H1 (cell line): ENCODE data around the gene IRF5. TPM values are rescaled to one million over a fixed set of nuclear protein-coding genes. Genes with fewer than 3 reads are reported as not detected.
A peak's percentile ranks its signal among the peaks of the same experiment; 100 is the strongest.

Experiments used
- CTCF ChIA-PET: fragments of 300-600 bp; sonication (Branson Sonifier 250); formaldehyde crosslinking; loops from one replicate; lab custom pipeline; 2021; ENCODE audit not compliant: partially characterized antibody; lab: Charles Lee
- POLR2A ChIA-PET: fragments of 300-600 bp; sonication (Branson Sonifier 250); formaldehyde crosslinking; loops from one replicate; lab custom pipeline; 2021; ENCODE audit warnings: inconsistent platforms; ENCODE audit not compliant: partially characterized antibody; lab: Charles Lee
- DNase-seq, 2 experiments: peaks; one replicate each; pipeline versions ENCODE4 v3.0.0 to v3.0.0-alpha.2; 2010 to 2022; ENCODE audit warnings: low spot score in 2 of 2, low read depth in 1 of 2, mixed read lengths in 1 of 2
- FAIRE-seq: peaks from 2 replicates; lab custom pipeline; 2011; peaks lifted over from hg19 to GRCh38; lab: Jason Lieb, UNC
- H2AFZ ChIP-seq: 2 replicates; pipeline ENCODE4 v1.8.1; 2012; ENCODE audit warnings: low read length, inconsistent platforms
- H2AK5ac ChIP-seq: 2 replicates; pipeline ENCODE4 v1.6.1; 2013; ENCODE audit warnings: low read depth, low read length
- H2BK120ac ChIP-seq: replicated peaks from 2 replicates; pipeline ENCODE3; 2013; ENCODE audit warnings: low read depth, low read length, inconsistent platforms
- H2BK12ac ChIP-seq: 2 replicates; pipeline ENCODE4 v1.6.1; 2013; ENCODE audit warnings: low read depth, low read length
- H2BK15ac ChIP-seq: 2 replicates; pipeline ENCODE4 v1.6.1; 2013; ENCODE audit warnings: low read length
- H2BK20ac ChIP-seq: 2 replicates; pipeline ENCODE4 v1.6.1; 2013; ENCODE audit warnings: low read length
- H2BK5ac ChIP-seq: 2 replicates; pipeline ENCODE4 v1.6.1; 2013; ENCODE audit warnings: low read depth, low read length
- H3K14ac ChIP-seq: 2 replicates; pipeline ENCODE4 v1.6.1; 2013; ENCODE audit warnings: inconsistent platforms; ENCODE audit not compliant: insufficient read length
- H3K18ac ChIP-seq: 2 replicates; pipeline ENCODE4 v1.6.1; 2013; ENCODE audit warnings: low read length; ENCODE audit errors: extremely low read depth
- H3K23ac ChIP-seq: 2 replicates; pipeline ENCODE4 v1.6.1; 2013; ENCODE audit warnings: inconsistent platforms; ENCODE audit not compliant: insufficient read length
- H3K23me2 ChIP-seq: 2 replicates; pipeline ENCODE4 v1.6.1; 2013; ENCODE audit warnings: low read depth, low read length
- H3K27ac ChIP-seq: 2 replicates; pipeline ENCODE4 v1.6.1; 2011; ENCODE audit warnings: low read depth, low read length, inconsistent platforms
- H3K27me3 ChIP-seq, 4 experiments: replicated peaks in 1 of 4; 1 replicate in 1 of 4; 2 replicates in 3 of 4; pipeline versions ENCODE4 v1.6.1 to v1.8.1; 2011 to 2013; ENCODE audit warnings: low read length in 3 of 4, mild to moderate bottlenecking in 3 of 4, inconsistent platforms in 2 of 4, mixed read lengths in 2 of 4, moderate library complexity in 1 of 4; ENCODE audit not compliant: control insufficient read depth in 3 of 4, insufficient read depth in 3 of 4; ENCODE audit errors: extremely low read depth in 1 of 4
- H3K36me3 ChIP-seq, 4 experiments: 2 replicates each; pipeline versions ENCODE4 v1.6.1 to v1.8.1; 2011 to 2013; ENCODE audit warnings: mild to moderate bottlenecking in 4 of 4, low read length in 3 of 4, moderate library complexity in 2 of 4, control low read depth in 1 of 4, inconsistent platforms in 1 of 4; ENCODE audit not compliant: insufficient read depth in 4 of 4, control insufficient read depth in 2 of 4
- H3K4ac ChIP-seq: replicated peaks from 2 replicates; pipeline ENCODE3; 2013; ENCODE audit warnings: low read length, low read depth, mixed read lengths, inconsistent platforms; ENCODE audit not compliant: insufficient read length
- H3K4me1 ChIP-seq, 4 experiments: replicated peaks in 1 of 4; 1 replicate in 1 of 4; 2 replicates in 3 of 4; pipeline versions ENCODE4 v1.6.1 to v1.8.1; 2011 to 2013; ENCODE audit warnings: low read length in 3 of 4, inconsistent platforms in 2 of 4, mixed read lengths in 1 of 4; ENCODE audit not compliant: insufficient read depth in 4 of 4, control insufficient read depth in 3 of 4
- H3K4me2 ChIP-seq, 2 experiments: 2 replicates each; pipeline versions ENCODE4 v1.6.1 to v1.8.1; 2011 to 2013; ENCODE audit warnings: low read depth in 2 of 2, low read length in 2 of 2, control low read depth in 1 of 2, inconsistent platforms in 1 of 2, mild to moderate bottlenecking in 1 of 2; ENCODE audit not compliant: insufficient read depth in 1 of 2
- H3K4me3 ChIP-seq, 4 experiments: fragments of 200-600, 300-600 bp in 1 of 4; sonication (generic), shearing (Covaris generic), sonication (Bioruptor Twin) in 1 of 4; 2 replicates each; pipeline versions ENCODE4 v1.5.1 to v1.8.1; 2011 to 2016; ENCODE audit warnings: low read length in 4 of 4, low read depth in 3 of 4, control low read depth in 2 of 4, inconsistent platforms in 2 of 4, mild to moderate bottlenecking in 2 of 4, mixed read lengths in 1 of 4, moderate library complexity in 1 of 4; ENCODE audit not compliant: insufficient read depth in 2 of 4; ENCODE audit errors: extremely low read depth in 1 of 4
- H3K56ac ChIP-seq: replicated peaks from 2 replicates; pipeline ENCODE3; 2013; ENCODE audit warnings: low read depth, mild to moderate bottlenecking, mixed read lengths, low read length, inconsistent platforms; ENCODE audit not compliant: insufficient read length
- H3K79me1 ChIP-seq: 2 replicates; pipeline ENCODE4 v1.6.1; 2013; ENCODE audit warnings: low read depth, low read length, control low read depth
- H3K79me2 ChIP-seq, 2 experiments: 2 replicates each; pipeline versions ENCODE4 v1.6.1 to v1.8.1; 2012 to 2013; ENCODE audit warnings: low read length in 2 of 2, mild to moderate bottlenecking in 2 of 2, inconsistent platforms in 1 of 2; ENCODE audit not compliant: insufficient read depth in 2 of 2, control insufficient read depth in 1 of 2
- H3K9ac ChIP-seq, 4 experiments: replicated peaks in 1 of 4; 1 replicate in 1 of 4; 2 replicates in 3 of 4; pipeline versions ENCODE4 v1.6.1 to v1.8.1; 2011 to 2013; ENCODE audit warnings: low read depth in 3 of 4, low read length in 3 of 4, control low read depth in 2 of 4, mild to moderate bottlenecking in 2 of 4, moderate library complexity in 2 of 4, inconsistent platforms in 1 of 4; ENCODE audit errors: extremely low read depth in 1 of 4
- H3K9me3 ChIP-seq, 2 experiments: 2 replicates each; pipeline versions ENCODE4 v1.6.1 to v1.8.1; 2012 to 2013; ENCODE audit warnings: mild to moderate bottlenecking in 2 of 2, moderate library complexity in 2 of 2, control low read depth in 1 of 2, inconsistent platforms in 1 of 2, low read depth in 1 of 2, low read length in 1 of 2, mixed read lengths in 1 of 2; ENCODE audit not compliant: insufficient read depth in 2 of 2
- H4K20me1 ChIP-seq, 2 experiments: replicated peaks in 1 of 2; 2 replicates each; pipeline versions ENCODE3 to v1.8.1; 2011 to 2013; ENCODE audit warnings: inconsistent platforms in 2 of 2, low read length in 2 of 2, mild to moderate bottlenecking in 1 of 2; ENCODE audit not compliant: insufficient read depth in 2 of 2, control insufficient read depth in 1 of 2
- H4K5ac ChIP-seq: 2 replicates; pipeline ENCODE4 v1.6.1; 2013; ENCODE audit warnings: low read length, low read depth, mixed read lengths, inconsistent platforms; ENCODE audit not compliant: insufficient read length
- H4K8ac ChIP-seq: 2 replicates; pipeline ENCODE4 v1.8.0; 2013; ENCODE audit warnings: mild to moderate bottlenecking, moderate library complexity, low read length, inconsistent platforms; ENCODE audit not compliant: insufficient read depth; ENCODE audit errors: extremely low read depth
- H4K91ac ChIP-seq: replicated peaks from 2 replicates; pipeline ENCODE3; 2013; ENCODE audit warnings: low read length, mixed read lengths, inconsistent platforms; ENCODE audit not compliant: insufficient read length
- BRCA1 ChIP-seq: IDR thresholded peaks from 2 replicates; pipeline ENCODE4 v1.6.1; 2012; ENCODE audit warnings: low read depth, low read length, improper control_type of control experiment
- EZH2 ChIP-seq: fragments of 200-600 bp; sonication (generic); IDR thresholded peaks from 2 replicates; pipeline ENCODE4 v1.7.1; 2012; ENCODE audit warnings: low read depth, mild to moderate bottlenecking, moderate library complexity, low read length, inconsistent platforms; ENCODE audit not compliant: severe bottlenecking
- MAFK ChIP-seq: IDR thresholded peaks from 2 replicates; pipeline ENCODE4 v1.6.1; 2012; ENCODE audit warnings: low read depth, mild to moderate bottlenecking, improper control_type of control experiment, low read length
- RAD21 ChIP-seq, 2 experiments: IDR thresholded peaks in 1 of 2; conservative IDR thresholded peaks in 1 of 2; 2 replicates each; pipeline ENCODE4 v1.6.1; 2011; ENCODE audit warnings: low read depth in 2 of 2, low read length in 2 of 2, improper control_type of control experiment in 1 of 2, inconsistent platforms in 1 of 2, mild to moderate bottlenecking in 1 of 2, moderate library complexity in 1 of 2
- SRF ChIP-seq: IDR thresholded peaks from 2 replicates; pipeline ENCODE4 v1.6.1; 2011; ENCODE audit warnings: mild to moderate bottlenecking, low read depth, low read length, moderate library complexity
- TCF12 ChIP-seq: IDR thresholded peaks from 2 replicates; pipeline ENCODE4 v1.6.1; 2011; ENCODE audit warnings: low read depth, mild to moderate bottlenecking, low read length
- WGBS, 2 experiments: shearing (Covaris generic) in 1 of 2; methylation state at CpG; one replicate each; pipeline versions ENCODE4 v1.1.6 to v1.1.7; 2013 to 2015; ENCODE audit warnings: low lambda C conversion rate in 2 of 2, mixed read lengths in 2 of 2, inconsistent platforms in 1 of 2, low coverage in 1 of 2, missing lambda C conversion rate in 1 of 2; ENCODE audit not compliant: insufficient replicate concordance in 2 of 2, insufficient coverage in 1 of 2, insufficient read length in 1 of 2; ENCODE audit errors: extremely low coverage in 1 of 2, missing lambda C conversion rate in 1 of 2; 5-methylcytosine and 5-hydroxymethylcytosine counted together
- polyA plus RNA-seq, 7 experiments: library from polyadenylated mRNA; depleted of rRNA in 3 of 7; stranded (reverse) in 5 of 7; unstranded in 2 of 7; fragments of >200 nt in 5 of 7; fragments of 200-250 nt in 2 of 7; gene quantifications; 1 replicate in 5 of 7; 2 replicates in 1 of 7; 4 replicates in 1 of 7; pipeline versions ENCODE4 v1.2.1 to v1.2.3, GENCODE V29; 2011 to 2013; ENCODE audit warnings: missing spikeins in 2 of 7, mixed read lengths in 2 of 7
- total RNA-seq: library from RNA; stranded (reverse); fragmentation: NEBNext Ultra II Directional; extraction: Animal tissue kit (Norgen Biotek cat#: 25700); gene quantifications from 2 replicates; pipeline ENCODE4 v1.2.1, GENCODE V29; 2021

Gene IRF5
- total and polyA plus RNA-seq, 2 of the 8 experiments (the other 6 are each of a cell fraction or from before 2014, with no cell fraction given) = 0.28 to 1.1 TPM

DNA sequence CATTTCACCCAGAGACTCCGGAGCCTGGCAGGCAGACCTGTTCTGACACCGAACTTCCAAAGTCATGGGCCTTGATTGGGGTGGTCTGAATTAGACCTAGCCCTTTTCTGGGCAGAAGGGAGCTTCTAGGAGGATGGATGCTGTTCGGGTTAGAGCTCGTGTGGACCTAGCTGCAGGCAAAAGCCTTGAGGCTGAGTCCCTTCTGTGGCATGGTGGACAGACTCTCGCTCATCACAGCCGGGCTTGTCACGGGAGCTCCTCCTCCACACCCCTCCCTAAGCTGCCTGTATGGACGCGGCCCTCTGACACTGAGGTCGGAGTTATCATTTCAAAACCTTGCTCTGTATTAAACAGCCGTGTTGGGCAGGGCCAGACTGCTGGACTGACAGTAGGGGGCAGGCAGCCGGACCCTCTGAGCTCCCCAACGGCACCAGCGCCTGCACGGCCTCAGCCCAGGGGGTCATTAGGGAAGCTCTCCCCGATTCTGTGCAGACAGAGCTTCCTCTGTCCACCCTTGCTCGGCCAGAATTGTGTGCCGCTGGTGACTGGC, 2.2 kb downstream of the IRF5 start:
- DNase-seq (no peak), FAIRE-seq (no peak)

More for the DNA sequence above, 2.2 kb downstream of the IRF5 start:
- 90% methylated on average over 17 of the region's 18 CpGs; no CpG with 5 or more reads in 1 of the 2 experiments for WGBS, 2 experiments
- Histone ChIP-seq H2BK12ac (no peak overlapping the region), H3K14ac (no peak overlapping the region), H3K27me3 (peaks cover 24 to 54% (median 38%) of the 10 kb centered on the region in 4 experiments), H3K79me1 (no peaks in the 10 kb centered on the region), H2BK15ac (no peak overlapping the region), H2BK5ac (no peak overlapping the region), H3K4me1 (peaks cover 0 to 7% (median 3%) of the 10 kb centered on the region in 4 experiments; a peak in 2 of 7 replicates), H3K9me3 (no peaks in the 10 kb centered on the region), H2AFZ (no peak overlapping the region), H3K23me2 (peaks cover 14% of the 10 kb centered on the region; the same call in 1 of the 2 replicates), H3K36me3 (no peaks in the 10 kb centered on the region), H3K79me2 (no peaks in the 10 kb centered on the region), H2BK120ac (no peak overlapping the region), H3K27ac (no peak overlapping the region), H3K9ac (no peak overlapping the region), H3K4ac (no peak overlapping the region), H4K20me1 (peaks cover 0 to 3% of the 10 kb centered on the region in 2 experiments), H3K4me2 (no peak overlapping the region), H3K4me3 (no peak overlapping the region), H2AK5ac (no peak overlapping the region), H3K23ac (no peak overlapping the region), H3K56ac (no peak overlapping the region), H2BK20ac (no peak overlapping the region), H4K5ac (no peak overlapping the region), H4K91ac (no peak overlapping the region), H4K8ac (no peak overlapping the region; the same call in 1 of the 2 replicates), H3K18ac (no peak overlapping the region)
- CTCF ChIA-PET = interaction anchor here (1.0 to 2.3 kb wide), 15 partner anchors 9 to 151 kb away, joined by 3 to 11 read pairs (median 5); no protein-coding TSS in a partner anchor
- TF ChIP-seq EZH2 = peak; percentile 17
- TF ChIP-seq RAD21 (IDR thresholded peaks at IDR 0.05 in 1 of 2, conservative IDR thresholded peaks at IDR 0.05 in 1 of 2; ENCODE audit: low read depth in 2 of 2, low read length in 2 of 2) = no peak
- TF ChIP-seq TCF12 = no peak
- no peak for TF ChIP-seq BRCA1
- TF ChIP-seq MAFK = no peak
- no peak for TF ChIP-seq SRF
- POLR2A ChIA-PET = interaction anchor here (0.9 to 1.7 kb wide), 4 partner anchors 8 to 87 kb away, joined by 3 to 4 read pairs (median 3); no protein-coding TSS in a partner anchor
